GM12878 (cell line): ENCODE results near the gene CCDC9. TPM values are rescaled to one million over a fixed set of nuclear protein-coding genes. Genes with fewer than 3 reads are reported as not detected.
A peak's percentile ranks its signal among the peaks of the same experiment; 100 is the strongest.

Experiments
- ATAC-seq: fragments of 200-7000 bp; cut with Tn5 transposase; 3 replicates; pipeline ENCODE4 v1.9.1; 2020; ENCODE audit warnings: mild to moderate bottlenecking, moderate library complexity
- BruUV-seq: library from RNA; stranded (reverse); fragments of 400-500 nt; replicated peaks from 2 replicates; lab custom pipeline; 2021; lab: Mats Ljungman, UMichigan
- CTCF ChIA-PET: fragments of 300-600 bp; sonication (Branson Sonifier 250); formaldehyde crosslinking; extraction: SDS; loops from one replicate; lab custom pipeline; 2021; ENCODE audit warnings: inconsistent platforms; lab: Yijun Ruan, JAX
- POLR2A ChIA-PET: fragments of 350-600 bp; formaldehyde crosslinking; extraction: SDS; loops from one replicate; lab custom pipeline; 2021; ENCODE audit warnings: inconsistent platforms; lab: Charles Lee
- RAD21 ChIA-PET: fragments of 300-600 bp; sonication (Branson Sonifier 250); formaldehyde crosslinking; loops from one replicate; lab custom pipeline; 2023; ENCODE audit warnings: antibody characterized with exemption; ENCODE audit not compliant: unreplicated experiment; lab: Charles Lee
- SMC1A ChIA-PET: fragments of 300-600 bp; sonication (Branson Sonifier 250); formaldehyde crosslinking; loops from one replicate; lab custom pipeline; 2023; ENCODE audit not compliant: unreplicated experiment, uncharacterized antibody; lab: Charles Lee
- DNase-seq: peaks from one replicate; pipeline ENCODE4 v3.0.0-alpha.2; 2011; ENCODE audit warnings: low read depth, low spot score
- FAIRE-seq: peaks from 3 replicates; lab custom pipeline; 2011; peaks lifted over from hg19 to GRCh38; lab: Jason Lieb, UNC
- H2AFZ ChIP-seq: 2 replicates; pipeline ENCODE4 v1.6.0; 2011; ENCODE audit warnings: low read depth, low read length, control low read depth; ENCODE audit not compliant: control insufficient read depth
- H3K27ac ChIP-seq: 2 replicates; pipeline ENCODE4 v1.5.1; 2011; ENCODE audit warnings: control low read depth; ENCODE audit not compliant: control insufficient read depth, insufficient read depth
- H3K27me3 ChIP-seq, 2 experiments: replicated peaks in 1 of 2; 2 replicates each; pipeline versions ENCODE4 v1.6.0 to v1.6.1; 2011; ENCODE audit warnings: low read length in 1 of 2; ENCODE audit not compliant: control insufficient read depth in 2 of 2, insufficient read depth in 2 of 2
- H3K36me3 ChIP-seq, 2 experiments: 2 replicates each; pipeline ENCODE4 v1.5.1; 2011; ENCODE audit warnings: low read length in 1 of 2; ENCODE audit not compliant: control insufficient read depth in 2 of 2, insufficient read depth in 2 of 2
- H3K4me1 ChIP-seq: 2 replicates; pipeline ENCODE4 v1.6.1; 2011; ENCODE audit warnings: mild to moderate bottlenecking, low read length, moderate library complexity, mixed read lengths; ENCODE audit not compliant: control insufficient read depth, insufficient read depth
- H3K4me2 ChIP-seq: 2 replicates; pipeline ENCODE4 v1.6.0; 2011; ENCODE audit warnings: control low read depth; ENCODE audit not compliant: control insufficient read depth, insufficient read depth
- H3K4me3 ChIP-seq: fragments of 200-600 bp; sonication (generic); 2 replicates; pipeline ENCODE4 v1.5.1; 2016
- H3K79me2 ChIP-seq: 2 replicates; pipeline ENCODE4 v1.6.0; 2011; ENCODE audit warnings: low read length; ENCODE audit not compliant: control insufficient read depth, insufficient read depth
- H3K9ac ChIP-seq: 2 replicates; pipeline ENCODE4 v1.8.0; 2011; ENCODE audit warnings: low read length, control low read depth, mixed read lengths; ENCODE audit not compliant: control insufficient read depth, insufficient read depth
- H3K9me3 ChIP-seq: replicated peaks from 3 replicates; pipeline ENCODE4 v1.5.1; 2011; ENCODE audit warnings: mild to moderate bottlenecking, low read length; ENCODE audit not compliant: control insufficient read depth, insufficient read depth
- H4K20me1 ChIP-seq: 2 replicates; pipeline ENCODE4 v1.6.0; 2011; ENCODE audit not compliant: control insufficient read depth, insufficient read depth
- ATF7 ChIP-seq: fragments of 450-650 bp; IDR thresholded peaks from 2 replicates; pipeline ENCODE4 v1.6.1; 2016; ENCODE audit warnings: low read depth, mild to moderate bottlenecking
- DPF2 ChIP-seq: fragments of 450-650 bp; IDR thresholded peaks from 2 replicates; pipeline ENCODE4 v1.6.1; 2017; ENCODE audit warnings: mild to moderate bottlenecking
- EP300 ChIP-seq, 2 experiments: fragments of 150-350 bp in 1 of 2; IDR thresholded peaks; 2 replicates each; pipeline ENCODE4 v1.6.1; 2011 to 2012; ENCODE audit warnings: low read depth in 2 of 2, low read length in 2 of 2, borderline replicate concordance in 1 of 2, improper control_type of control experiment in 1 of 2, inconsistent platforms in 1 of 2; ENCODE audit not compliant: control insufficient read depth in 1 of 2
- FOXK2 ChIP-seq: fragments of 450-650 bp; IDR thresholded peaks from 2 replicates; pipeline ENCODE4 v1.6.1; 2017; ENCODE audit warnings: mild to moderate bottlenecking, moderate library complexity
- IKZF1 ChIP-seq: fragments of 450-650 bp; conservative IDR thresholded peaks from 2 replicates; pipeline ENCODE4 v1.6.1; 2017; ENCODE audit warnings: antibody characterized with exemption, mild to moderate bottlenecking
- IKZF2 ChIP-seq, 2 experiments: fragments of 450-650 bp; IDR thresholded peaks; 2 replicates each; pipeline ENCODE4 v1.6.1; 2017; ENCODE audit warnings: mild to moderate bottlenecking in 2 of 2, moderate library complexity in 2 of 2
- KAT2A ChIP-seq: conservative IDR thresholded peaks from 2 replicates; pipeline ENCODE4 v1.6.1; 2011; ENCODE audit warnings: low read depth, low read length; ENCODE audit not compliant: control insufficient read depth
- MTA3 ChIP-seq: IDR thresholded peaks from 2 replicates; pipeline ENCODE4 v1.6.1; 2012; ENCODE audit warnings: low read length, inconsistent platforms, borderline replicate concordance
- NFYB ChIP-seq: IDR thresholded peaks from 2 replicates; pipeline ENCODE4 v1.6.1; 2011; ENCODE audit warnings: low read depth, mild to moderate bottlenecking, low read length, improper control_type of control experiment, moderate library complexity; ENCODE audit not compliant: insufficient read depth
- POU2F2 ChIP-seq: IDR thresholded peaks from 3 replicates; pipeline ENCODE4 v1.6.1; 2011; ENCODE audit warnings: low read depth, mild to moderate bottlenecking, low read length, borderline replicate concordance
- PRDM15 ChIP-seq: fragments of 450-650 bp; formaldehyde crosslinking; IDR thresholded peaks from 2 replicates; pipeline ENCODE4 v1.4.0; 2020; ENCODE audit warnings: mild to moderate bottlenecking, moderate library complexity
- RFX5 ChIP-seq: IDR thresholded peaks from 2 replicates; pipeline ENCODE4 v1.6.1; 2011; ENCODE audit warnings: low read depth, low read length, improper control_type of control experiment
- SMC3 ChIP-seq: IDR thresholded peaks from 2 replicates; pipeline ENCODE4 v1.6.1; 2011; ENCODE audit warnings: low read length, improper control_type of control experiment, borderline replicate concordance
- SREBF2 ChIP-seq: IDR thresholded peaks from 2 replicates; pipeline ENCODE4 v1.6.1; 2012; ENCODE audit warnings: mild to moderate bottlenecking, low read length
- STAT1 ChIP-seq: fragments of 450-650 bp; conservative IDR thresholded peaks from 2 replicates; pipeline ENCODE4 v1.6.1; 2014; ENCODE audit warnings: antibody characterized with exemption, mild to moderate bottlenecking
- ZBTB33 ChIP-seq: fragments of 450-650 bp; IDR thresholded peaks from 2 replicates; pipeline ENCODE4 v1.6.1; 2017; ENCODE audit warnings: mild to moderate bottlenecking
- ZNF24 ChIP-seq: fragments of 450-650 bp; IDR thresholded peaks from 2 replicates; pipeline ENCODE4 v1.6.1; 2017; ENCODE audit warnings: antibody characterized with exemption, mild to moderate bottlenecking
- ZNF274 ChIP-seq: IDR thresholded peaks from one replicate; pipeline ENCODE4 v1.8.0; 2011; ENCODE audit not compliant: insufficient read length, insufficient read depth
- ZSCAN29 ChIP-seq: fragments of 450-650 bp; IDR thresholded peaks from 2 replicates; pipeline ENCODE4 v1.6.1; 2017; ENCODE audit warnings: mild to moderate bottlenecking, moderate library complexity
- whole genome bisulfite sequencing: methylation state at CpG from one replicate; pipeline ENCODE4 v1.1.6; 2016; ENCODE audit warnings: low lambda C conversion rate; ENCODE audit not compliant: insufficient replicate concordance, insufficient coverage; ENCODE audit errors: missing lambda C conversion rate; 5-methylcytosine and 5-hydroxymethylcytosine counted together
- in situ Hi-C: fragments of 300-500 bp; cut with MboI; formaldehyde crosslinking; loops from 9 replicates; pipeline ENCODE4 v1.14.3; 2018; ENCODE audit warnings: mixed read lengths
- intact Hi-C: fragments of 100-400 bp; cut with micrococcal nuclease; formaldehyde crosslinking; loops from one replicate; pipeline ENCODE4 v1.14.2; 2022; ENCODE audit not compliant: unreplicated experiment
- polyA plus RNA-seq, 11 experiments: library from polyadenylated mRNA; depleted of rRNA in 4 of 11; unstranded in 6 of 11; stranded (reverse) in 5 of 11; fragments of >200 nt; fragmentation: Nextera tagmentation in 4 of 11; fragmentation: Illumina TruSeq in 1 of 11; extraction: Ambion mirVana in 4 of 11; extraction: Trizol in 1 of 11; gene quantifications; 1 replicate in 1 of 11; 2 replicates in 10 of 11; pipeline versions ENCODE4 v1.2.1 to v1.2.3, GENCODE V29; 2011 to 2016; ENCODE audit warnings: inconsistent platforms in 2 of 11, missing spikeins in 2 of 11, low read depth in 1 of 11
- total RNA-seq, 4 experiments: library from RNA; depleted of rRNA in 3 of 4; stranded (reverse); fragments of >200 nt in 3 of 4; fragmentation: Illumina TruSeq in 1 of 4; extraction: Trizol in 1 of 4; gene quantifications; 2 replicates each; pipeline versions ENCODE4 v1.2.1 to v1.2.3, GENCODE V29; 2013 to 2021

Gene CCDC9
- total and polyA plus RNA-seq, 10 of the 15 experiments (the other 5 are each of a cell fraction or from before 2014, with no cell fraction given), result 0.18 to 17.5 (median 7.1) TPM; not detected in 1

- H3K4me3 ChIP-seq, result no peak overlapping the region
- BruUV-seq, result no TSS peak
- POLR2A ChIA-PET, result interaction anchor here (0.6 to 4.3 kb wide), 15 partner anchors 9 to 1700 kb away, joined by 3 to 66 read pairs (median 4); partner anchors contain the start of genes CCDC9 and ZC3H4
- no peaks in the 10 kb centered on the region for H3K79me2 ChIP-seq
- H3K9me3 ChIP-seq, result no peaks in the 10 kb centered on the region
- ATAC-seq (peak; percentile 82), DNase-seq (no peak), FAIRE-seq (peak; percentile 97)
- no peaks in the 10 kb centered on the region for H4K20me1 ChIP-seq
- H3K4me1 ChIP-seq, result 0 out of 2 replicates have a peak, but pooled peaks cover 2% of the 10 kb centered on the region
- intact Hi-C loops, result loop anchor here (1.0 kb wide), 1 partner anchor 33 kb away; no protein-coding TSS in a partner anchor
- in situ Hi-C loops, result loop anchor here (5.0 kb wide), 1 partner anchor 36 kb away; no protein-coding TSS in a partner anchor
- peak overlapping the region; percentile 1; the same call in 1 of the 2 replicates for H2AFZ ChIP-seq
- RAD21 ChIA-PET, result interaction anchor here (0.5 to 7.1 kb wide), 24 partner anchors 10 to 180 kb away, joined by 3 to 255 read pairs (median 6); partner anchors contain the start of genes CCDC9, INAFM1 and ZC3H4
- H3K27ac ChIP-seq, result no peak overlapping the region
- H3K9ac ChIP-seq, result no peak overlapping the region
- peaks cover 16 to 19% of the 10 kb centered on the region in 2 experiments; a peak in 3 of 4 replicates for H3K36me3 ChIP-seq
- SMC1A ChIA-PET, result interaction anchor here (0.5 to 7.4 kb wide), 27 partner anchors 9 to 302 kb away, joined by 3 to 211 read pairs (median 4); partner anchors contain the start of genes CCDC9, SAE1 and ZC3H4
- CTCF ChIA-PET, result interaction anchor here (0.7 to 12.2 kb wide), 42 partner anchors 9 to 297 kb away, joined by 3 to 473 read pairs (median 5); partner anchors contain the start of genes CCDC9, DHX34, SAE1 and ZC3H4
- no peaks in the 10 kb centered on the region for H3K27me3 ChIP-seq
- 26% methylated on average over 19 of the region's 19 CpGs for WGBS
- H3K4me2 ChIP-seq, result no peak overlapping the region
- no peak for TF ChIP-seq NFYB
- no peak for TF ChIP-seq ZBTB33
- no peak for TF ChIP-seq ZNF24
- TF ChIP-seq SREBF2, result no peak
- TF ChIP-seq DPF2, result no peak
- TF ChIP-seq ZNF274, result no peak
- no peak for TF ChIP-seq EP300 (IDR thresholded peaks at IDR 0.05; ENCODE audit: borderline replicate concordance in 1 of 2, control insufficient read depth in 1 of 2, low read depth in 2 of 2, low read length in 2 of 2)
- TF ChIP-seq ZSCAN29, result no peak
- TF ChIP-seq IKZF1, result no peak
- TF ChIP-seq PRDM15, result no peak
- peak; percentile 50; the same call in 1 of the 2 replicates for TF ChIP-seq ATF7
- TF ChIP-seq MTA3, result no peak
- TF ChIP-seq SMC3, result peak; percentile 78
- no peak for TF ChIP-seq FOXK2
- TF ChIP-seq POU2F2, result 0 out of 3 replicates have a peak, but pooled peaks have one; percentile 47
- TF ChIP-seq STAT1, result no peak
- no peak for TF ChIP-seq RFX5
- no peak for TF ChIP-seq IKZF2 (IDR thresholded peaks at IDR 0.05)
- TF ChIP-seq KAT2A, result no peak
Observed at GRCh38 chr19:47210689-47211316, 45.5 kb upstream of the CCDC9 start.
